Hematopoietic multipotent progenitor cell treated with erythropoietin and hydrocortisone succinate and interleukin-3 and kit ligand, for 6 days (in vitro differentiated cells): ENCODE measurements around the gene OR4D9.

ENCODE experiments used
- DNase-seq: peaks from one replicate; pipeline ENCODE4 v3.0.0-alpha.2; 2015

OR4D9 gene

GRCh38 chr11:59550842-59551658 is 39.7 kb downstream of the OR4D9 start:
- DNase-seq, result peak; percentile 96

- peak; percentile 88 for DNase-seq
Observed at GRCh38 chr11:59551659-59552521, 40.6 kb downstream of the OR4D9 start.

GRCh38 chr11:59552844-59553243 is 41.5 kb downstream of the OR4D9 start:
- DNase-seq, result peak; percentile 5

GRCh38 chr11:59553323-59553722 is 42.0 kb downstream of the OR4D9 start:
- DNase-seq, result no peak

- peak; percentile 41 for DNase-seq
Observed at GRCh38 chr11:59555601-59556114, 44.3 kb downstream of the OR4D9 start.

- peak; percentile 95 for DNase-seq
Observed at GRCh38 chr11:59556115-59556916, 45.0 kb downstream of the OR4D9 start.

- DNase-seq, result peak; percentile 69
Observed at GRCh38 chr11:59556917-59557348, 45.6 kb downstream of the OR4D9 start.

GRCh38 chr11:59558270-59558643 is 46.9 kb downstream of the OR4D9 start:
- DNase-seq, result no peak

GRCh38 chr11:59559886-59560285 is 48.5 kb downstream of the OR4D9 start:
- DNase-seq, result no peak

GRCh38 chr11:59560290-59560701 is 49.0 kb downstream of the OR4D9 start:
- peak; percentile 82 for DNase-seq

GRCh38 chr11:59560702-59561473 is 49.5 kb downstream of the OR4D9 start:
- peak; percentile 95 for DNase-seq

GRCh38 chr11:59562292-59562691 is 51.0 kb downstream of the OR4D9 start:
- no peak for DNase-seq
